CD4-positive, alpha-beta T cell treated with Interferon gamma for 1 hour (primary cell): ENCODE results near the gene WASF3.

Experiments
- DNase-seq: peaks from one replicate; pipeline ENCODE4 v3.0.0-alpha.2; 2020

Gene WASF3

GRCh38 chr13:26688286-26688685, 130.8 kb downstream of the WASF3 start:
- DNase-seq: no peak

DNA sequence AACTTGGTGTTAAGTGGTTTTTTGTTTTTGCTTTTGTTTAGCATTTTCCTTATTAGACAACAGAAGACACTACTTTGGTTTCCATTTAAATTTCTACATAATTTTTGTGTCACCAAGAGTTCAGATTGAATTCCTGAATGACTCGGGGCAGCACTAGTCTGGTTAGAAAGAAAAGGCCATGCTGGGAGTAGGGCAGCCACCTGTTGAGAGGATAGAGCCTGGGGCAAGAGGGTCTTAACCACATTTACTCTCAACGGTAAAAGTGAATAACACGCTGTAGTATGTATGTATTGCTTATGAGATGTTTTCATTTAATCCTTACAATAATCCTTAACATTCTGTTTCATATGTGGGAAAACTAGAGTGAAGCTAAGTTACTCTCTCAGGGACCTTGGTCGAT, 131.5 kb downstream of the WASF3 start:
- no peak for DNase-seq

DNA sequence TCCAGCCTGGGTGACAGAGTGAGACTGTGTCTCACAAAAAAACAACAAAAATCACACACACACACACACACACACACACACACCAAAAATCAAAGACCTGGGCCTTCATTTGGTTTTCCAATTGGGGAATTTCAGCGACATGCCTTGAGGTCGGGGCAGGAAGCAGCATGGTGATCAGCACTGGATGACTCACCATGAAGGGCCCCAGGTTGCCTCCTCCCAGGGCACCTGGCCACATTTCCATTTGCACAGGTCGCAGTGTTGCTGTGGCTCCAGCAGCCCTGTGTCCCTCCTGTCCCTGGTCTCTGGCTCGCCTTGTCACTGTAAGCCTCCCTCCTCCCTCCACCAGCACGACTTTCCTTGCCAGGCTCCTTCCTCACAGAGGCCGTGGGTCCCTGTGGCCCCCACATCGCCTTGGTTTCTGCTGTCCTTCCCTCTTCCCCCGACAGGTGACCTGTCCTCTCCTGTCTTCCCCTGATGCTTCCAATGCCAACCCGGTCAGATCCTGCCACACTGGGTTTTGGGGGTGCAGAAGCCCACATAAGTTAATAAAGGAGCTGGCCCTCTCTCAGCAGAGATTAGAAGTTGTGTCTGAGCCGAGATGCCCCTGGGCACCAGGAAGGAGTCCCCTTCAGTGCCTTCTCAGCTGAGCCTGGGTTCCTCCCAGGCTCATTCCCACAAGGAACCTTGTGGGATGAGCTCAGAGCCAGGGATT, 136.4 kb downstream of the WASF3 start:
- DNase-seq: no peak

DNA sequence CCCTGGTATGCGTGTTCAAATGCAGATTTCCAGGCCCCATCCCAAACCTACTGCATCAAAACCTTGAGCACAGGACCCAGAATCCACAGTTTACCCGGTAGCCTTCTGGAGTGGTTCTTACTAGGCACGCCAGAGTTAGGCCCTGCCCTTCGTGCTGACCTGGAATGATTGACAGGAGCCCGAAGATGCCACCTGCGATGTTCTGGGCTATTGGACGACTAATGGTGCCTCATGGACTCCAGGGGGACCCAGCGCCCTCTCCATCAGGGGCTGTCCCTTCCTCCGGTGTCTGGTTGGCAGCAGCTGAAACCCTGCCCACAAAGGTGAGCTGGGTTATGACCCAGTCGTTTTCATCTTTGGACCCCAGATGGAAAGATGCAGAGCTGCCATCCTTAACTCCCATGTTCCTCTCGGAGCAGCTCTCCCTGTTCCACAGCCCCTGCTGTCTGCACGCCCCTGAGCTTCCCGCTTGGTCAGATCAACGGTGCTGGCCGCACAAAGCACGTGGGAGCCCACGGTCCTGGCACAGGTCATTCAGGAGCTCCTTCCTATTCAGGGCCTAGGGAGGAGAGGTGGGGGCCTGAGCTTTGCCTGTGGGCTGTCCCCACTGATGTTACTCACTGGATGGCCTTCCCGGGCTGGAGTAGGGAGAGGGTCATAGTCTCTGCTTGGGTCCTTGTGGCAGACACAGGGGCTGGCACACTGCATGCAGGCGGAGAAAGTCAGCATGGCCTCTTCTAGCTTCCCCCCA, 137.3 kb downstream of the WASF3 start:
- DNase-seq: no peak

- DNase-seq: no peak
Observed at GRCh38 chr13:26695360-26695705, 137.8 kb downstream of the WASF3 start.

DNA sequence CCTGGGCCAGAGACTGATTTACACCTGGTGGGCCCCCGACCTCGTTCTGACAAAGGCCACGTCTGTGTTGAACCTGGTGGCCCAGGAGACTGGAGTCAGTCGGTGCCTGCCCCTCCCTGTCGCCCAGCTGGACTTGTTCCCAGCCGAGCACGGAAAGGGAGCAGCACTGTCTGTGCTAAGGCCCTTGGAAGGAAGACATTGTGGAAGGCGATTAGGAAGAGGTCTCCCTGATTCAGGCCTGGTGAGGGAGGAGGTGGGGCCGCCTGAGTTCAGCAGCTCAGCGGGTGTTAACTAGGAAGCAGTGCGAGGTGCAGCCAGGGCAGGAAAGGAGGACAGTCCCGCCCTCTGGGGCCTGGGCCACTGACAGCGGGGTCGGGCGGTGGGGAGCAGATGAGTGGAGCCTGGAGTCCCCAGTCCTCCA, 138.4 kb downstream of the WASF3 start:
- no peak for DNase-seq

DNA sequence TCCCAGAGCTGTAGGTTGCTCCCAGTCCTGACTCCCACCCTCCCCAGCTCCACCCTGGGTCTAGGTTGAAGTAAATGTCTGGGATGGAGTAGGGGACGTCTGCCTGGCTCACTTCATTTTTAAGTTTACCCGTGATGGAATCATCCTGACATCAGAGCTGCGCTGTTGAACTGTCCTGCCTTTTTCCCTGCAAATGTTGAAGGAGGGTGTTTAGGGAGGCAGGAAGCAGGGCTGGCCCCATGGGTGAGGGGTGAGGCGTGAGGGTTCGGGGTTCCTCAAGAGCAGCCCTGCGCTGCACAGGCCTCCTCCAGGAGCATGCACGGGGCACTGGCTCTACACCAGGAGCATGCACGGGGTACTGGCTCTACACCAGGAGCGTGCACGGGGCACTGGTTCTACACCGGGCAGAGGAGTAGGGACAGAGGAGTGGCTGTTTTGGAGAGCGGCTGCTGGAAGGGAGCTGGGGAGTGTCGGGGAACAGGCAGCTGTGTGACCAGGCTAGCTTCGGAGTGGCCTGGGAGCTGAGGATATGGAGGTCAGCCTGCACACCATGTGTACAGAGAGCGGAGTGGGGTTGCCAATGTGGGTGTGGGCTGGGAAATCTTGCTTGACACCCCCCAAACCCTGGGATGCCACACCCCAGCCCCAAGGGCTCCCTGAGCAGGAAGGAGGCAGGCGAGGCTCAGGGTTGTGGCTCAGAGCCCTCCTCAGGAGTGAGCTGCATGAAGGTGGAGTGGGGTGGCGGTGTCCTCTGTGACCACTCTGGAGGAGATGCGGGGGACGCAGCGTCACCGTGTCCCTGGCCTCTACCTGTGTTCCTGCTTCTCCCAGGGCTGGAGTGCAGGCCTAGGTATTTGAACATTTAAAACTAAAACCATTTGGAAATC, 139.8 kb downstream of the WASF3 start:
- DNase-seq: no peak

DNA sequence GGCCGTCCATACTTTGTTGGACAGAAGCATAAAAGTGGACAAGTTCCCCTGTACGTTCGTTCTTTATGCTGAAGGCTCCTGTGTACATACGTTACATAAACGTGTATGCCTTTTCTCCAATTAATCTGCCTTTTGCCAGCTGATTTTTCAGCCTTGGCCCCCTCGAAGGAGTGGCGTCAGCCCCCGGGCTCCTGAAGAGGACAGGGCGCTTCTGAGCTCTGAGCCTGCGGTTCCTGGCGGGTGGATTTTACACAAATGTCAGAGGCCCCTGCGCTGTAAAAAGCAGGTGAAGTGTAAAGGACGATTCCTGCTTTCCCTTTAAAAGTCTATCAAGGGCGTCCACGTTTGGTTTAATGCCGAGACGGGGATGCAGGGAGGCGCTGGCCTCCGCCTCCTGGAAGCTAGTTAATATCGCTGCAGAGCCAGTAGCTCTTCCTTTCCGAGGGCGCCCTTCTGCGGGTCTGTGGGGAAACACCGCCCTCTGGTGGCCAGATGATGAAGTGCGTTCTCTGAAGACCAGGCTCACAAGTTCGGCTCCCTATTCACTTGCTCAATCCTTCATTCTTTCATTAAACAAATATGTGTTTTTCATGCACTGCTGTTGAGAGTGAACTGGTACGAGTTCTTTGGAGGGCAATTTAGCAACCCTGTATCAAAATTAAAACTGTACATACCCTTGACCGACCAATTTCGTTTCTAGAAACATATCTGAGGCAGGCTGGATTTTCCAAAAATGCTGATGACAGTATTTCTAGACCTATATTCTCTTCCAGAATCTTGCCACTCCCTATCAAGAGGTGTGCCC, 141.1 kb downstream of the WASF3 start:
- DNase-seq: peak; percentile 62

GRCh38 chr13:26699197-26699490, 141.7 kb downstream of the WASF3 start:
- DNase-seq: no peak

- DNase-seq: no peak
Observed at GRCh38 chr13:26705536-26705935, 148.1 kb downstream of the WASF3 start.

DNA sequence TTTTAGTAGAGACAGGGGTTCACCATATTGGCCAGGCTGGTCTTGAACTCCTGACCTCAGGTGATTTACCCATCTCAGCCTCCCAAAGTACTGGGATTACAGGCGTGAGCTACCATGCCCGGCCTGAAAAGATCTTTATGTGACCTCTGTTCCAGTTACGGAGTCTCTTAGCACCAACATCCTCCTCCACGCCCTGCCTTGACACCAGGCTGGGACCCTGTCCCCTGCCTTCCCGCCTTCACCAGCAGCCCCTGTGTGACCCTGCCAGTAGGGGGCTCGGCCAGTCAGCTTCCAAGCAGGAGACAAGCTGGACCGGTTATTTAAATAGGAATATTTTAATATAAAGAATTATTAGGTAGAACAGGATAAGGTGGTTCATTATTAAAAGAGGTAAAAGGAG, 148.9 kb downstream of the WASF3 start:
- DNase-seq: no peak

DNA sequence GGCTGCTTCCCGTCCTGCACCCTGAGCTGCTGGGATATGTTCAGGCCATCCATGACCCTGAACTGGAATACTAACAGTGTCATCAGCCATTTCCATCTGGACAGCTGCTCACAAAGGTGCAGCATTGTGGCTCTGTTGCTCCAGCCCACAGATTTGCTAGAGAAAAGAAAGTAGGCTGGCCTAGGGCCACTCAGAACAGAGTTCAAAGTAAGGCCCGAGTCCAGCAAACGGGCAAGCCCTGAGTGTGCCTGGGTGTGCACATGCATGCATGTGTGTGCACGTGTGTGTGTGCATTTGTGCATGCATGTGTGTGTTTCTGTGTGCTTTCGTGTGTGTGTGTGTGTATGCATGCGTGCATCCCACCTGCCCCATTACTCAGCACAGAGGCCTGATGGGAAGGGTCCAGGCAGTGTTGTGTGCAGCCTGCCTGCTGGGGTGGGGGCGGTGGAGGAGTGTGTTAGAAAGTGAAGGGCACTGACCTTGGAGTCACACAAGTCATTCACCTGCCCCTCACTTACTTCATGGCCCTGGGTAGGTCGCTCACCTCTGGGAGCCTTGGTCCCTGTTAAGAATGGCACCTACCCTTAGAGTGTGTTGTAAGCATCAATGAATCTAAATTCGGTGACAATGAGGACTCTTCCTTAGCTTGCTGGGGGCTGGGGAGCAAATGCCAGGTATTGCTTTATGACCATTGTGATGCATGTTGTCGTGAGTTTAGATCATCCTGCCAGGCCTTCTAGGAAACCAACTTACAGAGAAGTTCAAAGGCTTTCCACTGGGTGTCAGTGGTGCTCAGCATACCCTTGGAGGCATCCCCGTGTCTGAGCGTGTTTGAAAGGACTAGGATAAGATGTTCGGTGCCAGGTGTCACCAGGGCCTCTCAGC, 149.9 kb downstream of the WASF3 start:
- DNase-seq: peak; percentile 6

DNA sequence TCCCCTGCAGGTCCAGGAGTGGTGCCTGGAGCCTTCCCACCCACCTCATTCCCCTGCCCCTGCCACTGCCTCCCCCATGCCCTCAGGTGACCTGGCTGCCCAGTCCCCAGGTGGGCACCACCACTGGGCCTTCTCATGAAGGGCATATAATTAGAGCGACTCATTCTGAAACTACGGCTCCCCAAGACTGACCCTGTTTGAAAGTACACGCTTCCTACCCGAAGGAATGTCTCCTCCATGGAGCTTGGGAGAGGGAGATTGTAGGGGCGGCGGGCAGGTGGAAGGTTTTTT, 150.5 kb downstream of the WASF3 start:
- no peak for DNase-seq

GRCh38 chr13:26709461-26709860, 152.0 kb downstream of the WASF3 start:
- DNase-seq: no peak

DNA sequence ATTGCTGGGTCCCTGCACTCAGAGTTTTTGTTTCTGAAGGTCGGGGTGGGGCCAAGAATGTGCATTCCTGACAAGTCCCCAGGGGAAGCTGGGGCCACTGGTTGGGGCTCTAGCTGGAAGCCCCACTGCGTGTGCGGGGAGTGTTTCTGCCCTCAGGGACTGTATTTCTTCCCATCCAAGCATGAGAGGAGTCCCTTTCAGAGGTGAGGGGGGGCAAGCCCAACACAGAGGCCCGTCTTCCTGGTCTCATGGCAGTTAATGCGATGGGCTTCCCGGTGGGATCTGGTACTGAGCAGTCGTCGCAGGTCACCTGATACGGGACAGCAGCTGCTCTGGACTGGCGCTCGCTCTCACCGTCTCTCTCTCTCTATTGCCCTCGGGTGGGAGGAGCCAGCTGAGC, 152.7 kb downstream of the WASF3 start:
- no peak for DNase-seq

DNA sequence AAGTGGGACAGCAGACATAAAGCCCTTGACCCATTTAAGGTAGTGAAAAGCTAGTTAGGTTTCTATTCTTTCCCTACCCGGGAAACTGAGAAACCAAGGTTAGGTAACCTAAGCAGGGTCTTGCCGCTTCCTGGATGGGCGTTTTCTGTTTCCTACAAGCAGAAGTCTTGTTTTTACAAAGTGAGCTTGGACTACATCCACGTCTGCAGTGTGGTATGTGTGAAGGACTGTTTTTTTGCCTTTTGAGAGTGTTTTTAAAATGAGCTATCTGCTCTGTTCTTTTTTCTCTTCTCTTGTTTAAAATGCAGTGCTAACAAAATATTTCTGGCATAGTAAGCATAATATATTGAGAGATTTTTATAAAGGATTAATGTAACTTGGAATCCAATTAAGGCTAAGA, 153.7 kb downstream of the WASF3 start:
- no peak for DNase-seq

DNA sequence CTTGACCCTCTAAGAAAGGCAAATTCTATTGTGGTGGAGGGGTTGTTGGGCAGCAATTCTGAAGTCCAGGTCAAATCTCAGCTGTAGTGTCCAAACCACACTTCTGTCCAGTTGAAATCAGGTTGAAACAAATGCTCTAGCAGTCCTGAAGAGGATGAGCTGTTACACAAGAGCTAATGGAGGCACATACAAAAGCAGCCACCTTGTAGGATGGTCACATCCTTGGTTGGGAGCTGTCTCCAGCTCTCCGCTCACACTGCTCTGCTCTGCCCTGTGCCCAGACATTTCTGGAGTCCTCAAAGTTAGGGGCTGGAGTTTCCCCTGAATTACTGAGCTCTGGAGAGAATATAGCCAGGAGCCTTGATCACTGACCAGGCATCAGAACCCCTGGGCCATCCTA, 155.9 kb downstream of the WASF3 start:
- DNase-seq: no peak

- no peak for DNase-seq
Observed at GRCh38 chr13:26716984-26717383, 159.5 kb downstream of the WASF3 start.

- DNase-seq: no peak
Observed at GRCh38 chr13:26718146-26718545, 160.7 kb downstream of the WASF3 start.

DNA sequence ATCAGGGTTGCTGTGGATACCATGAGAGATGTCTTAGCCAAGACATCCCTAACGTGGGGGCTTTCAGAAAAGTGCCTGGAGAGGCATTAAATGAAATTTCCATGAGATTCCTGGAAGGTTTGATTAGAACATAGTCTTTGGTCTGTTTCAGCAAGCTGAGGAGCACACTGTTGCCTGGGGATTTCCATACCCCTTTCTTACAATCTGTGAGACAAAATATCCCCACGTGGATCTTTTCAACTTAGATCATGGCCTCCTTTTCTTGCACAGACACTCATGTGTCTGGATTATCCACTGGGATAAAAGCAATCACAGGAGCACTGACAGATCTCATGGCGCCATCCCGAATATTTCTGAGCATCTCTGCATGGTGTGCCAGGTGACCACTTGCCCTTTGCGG, 161.4 kb downstream of the WASF3 start:
- DNase-seq: no peak

DNA sequence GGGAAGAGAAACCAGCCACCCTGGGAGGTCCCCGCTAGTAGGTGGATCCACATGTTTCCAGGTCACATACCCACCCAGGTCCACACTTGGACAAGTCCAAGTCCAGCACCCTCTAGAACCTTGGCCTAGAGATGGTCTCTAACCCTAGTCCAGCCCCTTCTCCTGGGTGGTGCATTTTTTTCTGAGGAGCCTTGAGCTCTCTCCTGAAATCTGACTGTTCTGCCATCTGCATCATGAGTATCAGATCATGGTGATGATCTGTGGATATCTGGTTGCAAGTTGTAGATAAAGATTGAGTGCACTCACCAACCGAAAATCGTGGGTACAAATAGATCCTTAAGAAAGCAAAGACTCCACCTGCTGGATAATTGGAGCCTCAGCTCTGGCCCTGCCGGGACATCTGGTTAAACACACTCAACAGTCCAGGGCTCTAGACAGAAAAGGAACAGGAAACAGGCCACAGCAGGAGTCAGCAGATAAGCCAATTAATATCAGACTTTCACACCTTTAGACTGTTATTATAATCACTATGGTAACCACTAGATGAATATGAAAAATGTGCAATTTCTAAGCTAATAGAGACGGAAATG, 162.0 kb downstream of the WASF3 start:
- DNase-seq: no peak
